Occipital lobe (tissue), 2 donors: ENCODE measurements around the gene FAM118B. TPM values are rescaled to one million over a fixed set of nuclear protein-coding genes. Genes with fewer than 3 reads are reported as not detected.

Source experiments
- DNase-seq: peaks from one replicate; lab custom pipeline; 2025; lab: John Stamatoyannopoulos, UW
- total RNA-seq: library from RNA; depleted of rRNA; stranded (reverse); fragments of >200 nt; gene quantifications from one replicate; pipeline ENCODE4 v1.2.3, GENCODE V29; 2014

The FAM118B gene
- 25.4 TPM for total RNA-seq

- peak; percentile 98 for DNase-seq
These were observed at the start of gene FAM118B, which contains the start of gene RPUSD4 for GRCh38 chr11:126211236-126212088. Gene FAM118B, plus strand, starts transcription at chr11:126211782. Its CDS starts 23,220 bp downstream, at chr11:126235002. Gene RPUSD4, minus strand, starts transcription at chr11:126211650. Its CDS starts 12 bp downstream, at chr11:126211638.

DNA sequence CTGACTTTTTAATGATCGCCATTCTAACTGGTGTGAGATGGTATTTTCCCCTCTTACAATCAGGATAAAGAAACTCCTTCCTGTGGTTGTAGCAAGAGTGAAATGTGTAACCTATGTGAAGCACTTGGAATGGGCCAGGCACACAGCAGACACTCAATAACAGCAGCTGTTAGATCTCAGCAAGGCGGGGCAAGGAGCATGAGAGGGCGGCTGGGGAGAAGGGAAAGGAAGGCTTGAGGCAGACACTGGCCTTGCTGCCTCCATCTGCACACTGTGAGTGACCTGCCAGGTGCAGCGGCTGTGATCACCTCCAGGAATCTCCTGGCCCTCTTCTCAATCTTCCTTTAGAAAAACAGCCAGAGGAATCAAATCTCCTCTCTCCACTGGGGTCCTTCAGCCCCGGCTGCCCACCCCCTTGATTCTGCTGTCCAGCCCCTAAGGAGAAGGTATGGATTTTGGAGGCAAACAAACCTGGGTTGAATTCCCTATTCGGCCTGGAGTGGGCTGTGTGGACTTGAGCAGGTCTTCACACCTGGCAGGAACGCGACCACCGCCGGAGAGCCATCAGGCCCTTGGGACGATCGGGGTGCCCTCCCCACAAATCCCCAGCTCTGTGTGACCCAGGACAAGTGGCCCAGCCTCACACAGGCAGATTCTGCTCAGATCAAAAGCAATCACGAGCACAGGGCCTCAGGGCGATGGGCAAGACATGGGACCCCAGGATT, 49.1 kb upstream of the FAM118B start:
- DNase-seq = no peak

DNA sequence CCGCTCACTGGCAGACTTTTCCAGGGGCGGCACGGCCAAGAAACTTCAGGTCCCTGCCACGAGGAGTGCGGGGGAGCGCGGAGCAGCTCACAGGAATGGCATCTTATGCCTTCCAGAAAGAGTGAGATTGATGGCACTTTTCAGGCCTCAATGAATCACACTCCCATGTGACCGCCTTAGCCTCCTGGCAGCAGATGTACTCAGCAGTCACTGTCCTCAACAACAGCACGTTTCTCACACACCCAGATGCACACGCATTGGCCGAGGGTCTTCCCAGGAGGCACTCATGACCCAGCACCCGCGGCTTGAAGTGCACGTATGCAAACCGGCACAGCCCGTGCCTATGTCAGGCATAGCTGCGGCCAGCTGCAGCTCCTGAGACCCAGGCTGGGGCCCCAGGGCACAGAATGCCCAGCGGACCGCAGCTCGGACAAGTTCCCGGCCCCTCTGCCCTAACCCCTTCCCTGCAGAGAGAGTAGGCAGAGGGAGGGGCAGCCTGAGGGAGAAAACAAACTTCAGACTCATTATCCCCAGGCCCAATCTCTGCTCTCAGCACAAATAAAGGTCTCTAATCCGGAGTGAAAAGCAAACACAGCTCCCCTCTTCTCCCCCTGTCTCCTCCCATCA, 48.4 kb upstream of the FAM118B start:
- peak; percentile 13 for DNase-seq

- DNase-seq = no peak
These were observed 47.8 kb upstream of the FAM118B start for GRCh38 chr11:126163779-126164178.

GRCh38 chr11:126164781-126165180, 46.8 kb upstream of the FAM118B start:
- no peak for DNase-seq

DNA sequence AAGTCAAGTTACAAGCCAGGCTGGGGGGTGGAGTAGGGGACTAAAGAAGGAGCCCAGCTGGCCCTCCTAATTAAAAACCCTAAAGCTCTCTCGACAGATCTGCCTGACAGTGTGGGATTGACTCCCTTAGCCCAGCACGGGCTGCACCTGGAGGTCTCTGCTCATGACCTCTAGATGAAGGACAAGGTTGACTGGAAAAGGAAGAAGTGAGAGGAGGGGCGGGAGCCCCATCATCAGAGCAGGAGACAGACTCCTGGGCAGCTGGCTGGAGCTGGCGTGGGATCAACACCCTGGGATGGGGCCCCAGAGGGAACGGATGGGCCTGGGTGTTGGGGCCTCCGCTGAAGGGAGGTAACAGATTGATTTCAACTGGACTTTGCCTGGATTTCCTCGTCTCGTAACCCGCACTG, 46.3 kb upstream of the FAM118B start:
- DNase-seq = no peak

GRCh38 chr11:126165757-126166156, 45.8 kb upstream of the FAM118B start:
- DNase-seq = no peak

DNA sequence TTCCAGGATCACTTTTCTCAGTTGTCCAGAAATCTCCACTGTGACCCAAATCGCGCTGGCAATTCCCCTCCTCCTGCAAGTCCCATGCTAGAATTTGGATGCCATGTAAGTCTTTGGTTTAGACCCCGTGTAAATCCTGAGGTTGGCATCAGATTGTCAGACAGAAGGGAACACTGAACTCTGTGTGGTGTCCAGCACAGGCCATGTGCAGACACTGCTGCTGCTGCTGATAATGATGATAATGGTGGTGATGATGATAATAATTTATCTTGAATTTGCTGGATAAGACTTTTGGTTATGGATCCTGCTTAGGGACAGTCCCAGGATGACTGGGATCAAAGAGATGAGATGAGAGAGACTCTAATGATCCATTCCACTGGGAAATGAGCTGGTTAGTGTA, 45.2 kb upstream of the FAM118B start:
- no peak for DNase-seq

DNA sequence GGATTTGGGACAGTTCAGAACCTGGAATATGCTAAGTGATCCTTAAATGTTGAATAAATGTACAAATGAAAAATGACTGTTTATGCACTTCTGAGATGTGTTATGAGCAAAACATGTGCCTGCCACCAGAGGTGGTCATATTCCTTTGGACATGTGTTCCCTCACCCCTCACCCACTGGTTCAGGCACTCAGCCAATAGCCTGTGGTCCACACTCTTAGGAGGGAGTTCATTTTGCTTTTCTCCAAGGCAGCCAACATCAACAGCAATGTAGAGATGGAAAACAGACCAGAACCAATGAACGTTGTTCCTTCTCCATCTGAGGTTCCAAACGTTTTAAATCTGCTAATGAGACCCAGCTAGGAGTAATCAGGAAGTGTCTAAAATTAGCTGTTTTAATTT, 44.1 kb upstream of the FAM118B start:
- DNase-seq = no peak

GRCh38 chr11:126169291-126169690, 42.3 kb upstream of the FAM118B start:
- DNase-seq = no peak

- no peak for DNase-seq
These were observed 39.0 kb upstream of the FAM118B start for GRCh38 chr11:126172596-126173038.

- DNase-seq = no peak
These were observed 38.3 kb upstream of the FAM118B start for GRCh38 chr11:126173257-126173656.

DNA sequence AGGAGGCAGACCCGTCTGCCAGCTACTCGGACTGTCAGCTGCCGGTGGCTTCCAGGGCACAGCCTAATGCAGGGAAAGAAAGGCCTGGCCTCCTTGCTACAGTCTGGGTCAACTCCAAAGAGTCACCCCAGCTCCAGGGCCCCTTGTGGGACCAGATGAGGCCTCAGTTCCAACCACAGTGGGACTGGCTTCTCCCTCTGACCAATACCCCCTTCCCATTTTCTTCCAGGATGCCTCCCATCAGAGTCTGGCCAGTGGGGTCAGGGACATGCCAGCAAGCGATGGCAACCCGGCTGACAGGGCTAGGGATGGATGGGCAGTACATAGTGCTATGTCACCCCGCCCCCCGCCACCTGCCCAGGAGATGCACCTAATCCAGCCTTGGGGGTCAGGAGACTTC, 36.8 kb upstream of the FAM118B start:
- DNase-seq = no peak

- DNase-seq = no peak
These were observed 36.2 kb upstream of the FAM118B start for GRCh38 chr11:126175393-126175792.

GRCh38 chr11:126176853-126177470, 34.6 kb upstream of the FAM118B start:
- no peak for DNase-seq

DNA sequence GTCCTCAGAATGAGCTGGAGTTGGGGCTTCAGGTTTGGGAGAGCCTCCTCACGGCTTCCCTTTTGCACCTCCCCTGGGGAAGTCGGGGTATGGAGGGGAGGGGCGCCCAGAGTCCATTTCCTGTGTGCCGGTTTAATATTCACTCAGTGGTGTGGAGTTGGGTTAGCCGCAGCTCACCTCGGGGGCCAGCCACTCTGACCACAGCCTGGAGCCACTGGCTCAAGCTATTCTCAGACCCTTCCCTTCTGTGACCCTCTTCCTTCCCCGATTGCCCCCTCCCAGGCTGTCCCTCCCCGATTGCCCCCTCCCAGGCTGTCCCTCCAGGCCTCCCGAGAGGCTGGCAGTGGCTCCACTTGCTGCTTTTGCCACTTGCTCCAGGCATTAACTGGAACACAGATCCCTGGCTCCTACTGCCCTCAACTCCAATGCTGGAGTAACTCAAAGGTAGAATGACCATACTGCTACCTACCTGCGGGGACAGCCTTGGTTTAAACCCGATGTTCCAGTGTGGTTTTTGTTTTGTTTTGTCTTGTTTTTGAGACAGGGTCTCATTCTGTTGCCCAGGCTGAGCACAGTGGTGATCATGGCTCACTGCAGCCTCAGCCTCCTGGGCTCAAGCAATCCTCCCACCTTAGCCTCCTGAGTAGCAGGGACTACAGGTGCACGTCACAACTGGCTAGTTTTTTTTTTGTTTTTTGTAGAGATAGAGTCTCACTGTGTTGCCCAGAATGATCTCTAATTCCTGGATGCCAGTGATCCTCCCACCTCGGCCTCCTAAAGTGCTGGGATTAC, 29.4 kb upstream of the FAM118B start:
- no peak for DNase-seq

DNA sequence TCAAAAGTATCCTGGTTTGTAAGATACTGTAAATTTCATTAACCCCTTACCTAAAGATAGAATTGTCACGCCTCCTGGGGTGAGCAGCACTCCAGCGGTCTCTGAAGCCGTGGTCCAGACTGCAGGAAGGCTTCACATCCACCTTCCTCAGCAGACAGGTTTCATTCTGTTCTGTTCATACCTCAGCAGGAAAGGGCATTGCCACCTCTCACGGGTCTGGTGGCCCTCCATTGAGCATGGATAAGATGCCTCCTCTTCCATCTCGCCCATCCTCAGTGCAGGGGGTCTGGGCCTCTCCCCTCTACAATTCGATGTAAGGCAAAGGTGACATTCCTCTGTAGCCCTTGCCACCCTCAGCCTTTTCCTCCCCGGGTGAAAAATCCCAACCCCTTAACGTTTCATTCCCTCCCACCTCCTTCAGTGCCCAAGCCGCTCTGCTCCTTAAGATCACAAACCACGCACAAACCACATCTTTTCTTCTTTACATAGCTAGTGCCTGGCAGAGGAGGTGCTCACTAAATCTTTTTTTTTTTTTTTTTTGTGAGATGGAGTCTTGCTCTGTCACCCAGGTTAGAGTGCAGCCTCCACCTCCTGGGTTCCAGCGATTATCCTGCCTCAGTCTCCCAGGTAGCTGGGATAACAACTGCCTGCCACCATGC, 28.7 kb upstream of the FAM118B start:
- no peak for DNase-seq

DNA sequence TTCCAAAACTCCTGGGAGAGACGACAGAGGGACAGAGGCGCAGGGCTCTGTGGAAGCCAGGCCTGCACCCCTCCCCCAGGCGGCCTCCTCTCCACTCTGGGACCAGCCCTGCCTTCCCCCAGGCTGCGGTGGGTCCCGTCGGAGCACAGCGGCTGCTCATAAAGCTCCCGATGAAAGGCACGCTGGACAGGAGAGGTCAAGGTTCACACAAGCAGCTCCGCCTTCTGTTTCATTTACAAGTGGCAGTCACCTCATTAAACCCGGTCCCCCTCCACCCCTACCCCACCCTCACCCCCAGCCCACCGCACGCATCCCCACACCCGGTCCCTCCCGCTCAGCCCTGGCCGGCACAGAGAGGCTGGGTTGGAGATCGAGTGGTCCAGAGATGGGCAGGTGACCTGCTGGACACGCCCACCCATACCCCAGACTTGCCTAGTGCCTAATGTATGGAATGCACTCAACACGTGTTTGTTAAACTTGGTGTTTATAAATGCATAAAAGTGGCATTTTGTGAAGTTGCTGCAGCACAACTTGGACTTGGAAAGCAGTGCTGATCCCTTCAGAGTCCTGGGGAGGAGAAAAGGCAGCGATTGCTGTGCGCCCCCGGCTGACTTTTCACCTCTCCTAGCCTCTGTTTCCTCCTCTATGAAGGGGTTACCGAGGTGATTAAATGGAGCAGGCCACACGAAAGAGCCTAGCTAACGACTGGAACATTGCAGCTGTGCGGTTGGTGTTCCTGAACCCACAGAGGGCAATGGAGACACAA, 26.1 kb upstream of the FAM118B start:
- no peak for DNase-seq

DNA sequence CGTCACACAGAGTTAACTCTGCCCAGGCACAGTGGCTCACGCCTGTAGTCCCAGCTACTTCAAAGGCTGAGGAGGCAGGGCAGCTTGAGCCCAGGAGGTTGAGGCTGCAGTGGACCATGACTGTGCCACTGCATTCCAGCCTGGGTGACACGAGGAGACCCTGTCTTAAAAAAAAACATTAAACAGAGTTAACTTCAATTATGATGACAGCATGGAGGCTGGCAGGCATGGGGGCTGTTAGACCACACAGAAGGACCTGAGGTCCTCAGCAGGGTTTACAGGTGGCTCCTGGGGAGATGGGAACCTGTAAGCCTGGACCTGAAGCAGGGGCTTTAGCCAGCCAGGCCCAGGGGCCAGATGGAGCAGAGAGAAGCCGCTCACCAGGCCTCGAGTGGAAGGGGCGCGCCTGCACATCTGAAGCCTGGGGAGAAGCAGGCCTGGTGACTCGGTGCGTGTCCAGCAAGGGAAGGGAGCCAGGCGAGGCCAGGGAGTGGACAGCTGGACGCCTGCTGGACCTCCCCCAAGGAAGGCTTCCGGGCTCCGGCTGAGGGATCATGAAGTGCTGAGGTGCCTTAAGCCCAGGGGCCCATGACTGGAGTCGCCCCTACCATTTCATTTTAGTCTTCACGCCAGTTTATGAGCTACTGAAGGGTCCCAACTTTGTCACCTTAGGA, 25.4 kb upstream of the FAM118B start:
- DNase-seq = no peak
